HepG2 (cell line): ENCODE results near the gene ZNF705A. TPM values are rescaled to one million over a fixed set of nuclear protein-coding genes. Genes with fewer than 3 reads are reported as not detected.
"Not testable (repeated sequence)": the region's sequence is repeated elsewhere in the genome, so short reads cannot be mapped to it uniquely, and the experiment has no call there.

Experiments used
- ATAC-seq: fragments of 200-7000 bp; cut with Tn5 transposase; 3 replicates; pipeline ENCODE4 v1.9.1; 2020; ENCODE audit warnings: mild to moderate bottlenecking, moderate library complexity
- BruUV-seq: library from RNA; stranded (reverse); fragments of 400-500 nt; replicated peaks from 2 replicates; lab custom pipeline; 2021; lab: Mats Ljungman, UMichigan
- CTCF ChIA-PET: fragments of 300-600 bp; formaldehyde crosslinking; extraction: SDS; loops from one replicate; lab custom pipeline; 2021; ENCODE audit warnings: low total read pairs, inconsistent platforms, low intra/inter-chr PET ratio; lab: Yijun Ruan, JAX
- POLR2A ChIA-PET: fragments of 350-600 bp; sonication (Branson Sonifier 250); formaldehyde crosslinking; loops from one replicate; lab custom pipeline; 2020; ENCODE audit warnings: antibody characterized with exemption, inconsistent platforms; lab: Yijun Ruan, JAX
- DNase-seq: peaks from one replicate; pipeline ENCODE4 v3.0.0-alpha.2; 2015; ENCODE audit warnings: low spot score
- FAIRE-seq: peaks from 3 replicates; lab custom pipeline; 2011; peaks lifted over from hg19 to GRCh38; lab: Jason Lieb, UNC
- H2AFZ ChIP-seq: one replicate; pipeline ENCODE4 v1.6.1; 2011; ENCODE audit warnings: low read length, inconsistent platforms
- H3K27ac ChIP-seq: fragments of 300-600 bp; 3 replicates; pipeline ENCODE4 v1.8.0; 2011; ENCODE audit warnings: mixed run types, mild to moderate bottlenecking, mixed read lengths, low read length, inconsistent platforms; ENCODE audit not compliant: insufficient read depth; ENCODE audit errors: extremely low read length
- H3K27me3 ChIP-seq, 2 experiments: fragments of 200-600 bp in 1 of 2; 2 replicates in 1 of 2; 3 replicates in 1 of 2; pipeline versions ENCODE4 v1.6.0 to v1.8.0; 2011; ENCODE audit warnings: low read length in 2 of 2, mild to moderate bottlenecking in 2 of 2, moderate library complexity in 2 of 2, inconsistent platforms in 1 of 2; ENCODE audit not compliant: insufficient read depth in 2 of 2, control insufficient read depth in 1 of 2
- H3K36me3 ChIP-seq, 2 experiments: fragments of 200-600 bp in 1 of 2; replicated peaks in 1 of 2; 2 replicates in 1 of 2; 3 replicates in 1 of 2; pipeline versions ENCODE4 v1.5.1 to v1.8.0; 2011; ENCODE audit warnings: low read length in 2 of 2, inconsistent platforms in 1 of 2; ENCODE audit not compliant: insufficient read depth in 2 of 2, control insufficient read depth in 1 of 2
- H3K4me1 ChIP-seq: 2 replicates; pipeline ENCODE4 v1.5.1; 2012; ENCODE audit warnings: low read length, inconsistent platforms; ENCODE audit not compliant: insufficient read depth
- H3K4me2 ChIP-seq: 2 replicates; pipeline ENCODE4 v1.6.0; 2011; ENCODE audit warnings: low read depth, low read length, inconsistent platforms
- H3K4me3 ChIP-seq, 3 experiments: fragments of 200-600 bp in 1 of 3; sonication (generic), shearing (Covaris generic) in 1 of 3; replicated peaks in 1 of 3; 2 replicates each; pipeline ENCODE4 v1.5.1; 2011 to 2016; ENCODE audit warnings: low read length in 3 of 3, inconsistent platforms in 2 of 3, low read depth in 2 of 3, mild to moderate bottlenecking in 2 of 3, control low read depth in 1 of 3, mixed read lengths in 1 of 3; ENCODE audit not compliant: insufficient read depth in 1 of 3
- H3K79me2 ChIP-seq: one replicate; pipeline ENCODE4 v1.6.1; 2011; ENCODE audit warnings: low read length, inconsistent platforms; ENCODE audit not compliant: insufficient read depth
- H3K9ac ChIP-seq: 2 replicates; pipeline ENCODE4 v1.6.0; 2011; ENCODE audit warnings: mild to moderate bottlenecking, low read depth, low read length, inconsistent platforms; ENCODE audit not compliant: insufficient read depth
- H3K9me3 ChIP-seq: 2 replicates; pipeline ENCODE4 v1.5.1; 2012; ENCODE audit warnings: mild to moderate bottlenecking, low read length
- H4K20me1 ChIP-seq: 2 replicates; pipeline ENCODE4 v1.6.0; 2011; ENCODE audit warnings: inconsistent platforms, mild to moderate bottlenecking, low read length, moderate library complexity; ENCODE audit not compliant: insufficient read depth
- WGBS: methylation state at CpG from one replicate; pipeline ENCODE4 v1.1.6; 2017; ENCODE audit warnings: low lambda C conversion rate; 5-methylcytosine and 5-hydroxymethylcytosine counted together
- in situ Hi-C: cut with HindIII; loops from 2 replicates; pipeline ENCODE4 v1.10.0; 2017; ENCODE audit warnings: low pct_unique_long_range_greater_than_20kb; ENCODE audit not compliant: extremely low pct_ligation_motif_present
- intact Hi-C: fragments of 100-400 bp; cut with micrococcal nuclease; formaldehyde crosslinking; loops from one replicate; pipeline ENCODE4 v1.10.0; 2022; ENCODE audit not compliant: unreplicated experiment
- polyA plus RNA-seq, 8 experiments: library from polyadenylated mRNA; depleted of rRNA in 3 of 8; stranded (reverse) in 7 of 8; unstranded in 1 of 8; fragments of >200 nt; fragmentation: Illumina TruSeq in 4 of 8; extraction: Trizol in 4 of 8; gene quantifications; 2 replicates each; pipeline versions ENCODE4 v1.2.1 to v1.2.3, GENCODE V29; 2011 to 2016; ENCODE audit warnings: low read depth in 4 of 8, missing spikeins in 1 of 8, mixed read lengths in 1 of 8; ENCODE audit not compliant: insufficient read depth in 1 of 8
- total RNA-seq, 5 experiments: library from RNA; depleted of rRNA; stranded (reverse); fragments of >200 nt; fragmentation: Illumina TruSeq; extraction: Trizol; gene quantifications; 2 replicates each; pipeline ENCODE4 v1.2.3, GENCODE V29; 2016; ENCODE audit warnings: low read depth in 1 of 5

ZNF705A gene
- total and polyA plus RNA-seq, 2 of the 13 experiments (the other 11 are each of a cell fraction or from before 2014, with no cell fraction given), result not detected

- ATAC-seq, POLR2A ChIA-PET, H3K9me3 ChIP-seq, CTCF ChIA-PET, in situ Hi-C loops, H3K4me2 ChIP-seq, H3K79me2 ChIP-seq, H3K36me3 ChIP-seq, BruUV-seq, H3K4me1 ChIP-seq, H3K9ac ChIP-seq, H2AFZ ChIP-seq, H4K20me1 ChIP-seq, DNase-seq, FAIRE-seq, H3K4me3 ChIP-seq, intact Hi-C loops, H3K27ac ChIP-seq: not testable (repeated sequence)
- 66% methylated on average over 21 of the region's 21 CpGs for WGBS
- H3K27me3 ChIP-seq, result peaks cover 1 to 25% of the 10 kb centered on the region in 2 experiments; a peak in 3 of 5 replicates
These were observed 64.6 kb downstream of the ZNF705A start for GRCh38 chr12:8221375-8221774.

- FAIRE-seq, H3K4me1 ChIP-seq, H3K36me3 ChIP-seq, BruUV-seq, H3K9ac ChIP-seq, H3K79me2 ChIP-seq, POLR2A ChIA-PET, intact Hi-C loops, ATAC-seq, in situ Hi-C loops, H2AFZ ChIP-seq, H3K9me3 ChIP-seq, H3K27ac ChIP-seq, H3K4me2 ChIP-seq, CTCF ChIA-PET, H3K4me3 ChIP-seq, H4K20me1 ChIP-seq, DNase-seq: not testable (repeated sequence)
- WGBS, result 47% methylated on average over 8 of the region's 21 CpGs
- H3K27me3 ChIP-seq, result peaks cover 1 to 25% of the 10 kb centered on the region in 2 experiments; a peak in 3 of 5 replicates
These were observed 65.0 kb downstream of the ZNF705A start for GRCh38 chr12:8221844-8222243.

GRCh38 chr12:8222303-8222702, 65.5 kb downstream of the ZNF705A start:
- H3K9ac ChIP-seq, in situ Hi-C loops, DNase-seq, H3K36me3 ChIP-seq, H3K27ac ChIP-seq, H2AFZ ChIP-seq, BruUV-seq, H3K9me3 ChIP-seq, ATAC-seq, FAIRE-seq, intact Hi-C loops, H3K79me2 ChIP-seq, POLR2A ChIA-PET, H4K20me1 ChIP-seq, CTCF ChIA-PET, H3K4me2 ChIP-seq, H3K4me1 ChIP-seq, H3K4me3 ChIP-seq: not testable (repeated sequence)
- WGBS, result 46% methylated on average over 3 of the region's 16 CpGs
- H3K27me3 ChIP-seq, result peaks cover 1 to 25% of the 10 kb centered on the region in 2 experiments; a peak in 3 of 5 replicates

GRCh38 chr12:8223646-8224045, 66.8 kb downstream of the ZNF705A start:
- FAIRE-seq, BruUV-seq, H3K4me2 ChIP-seq, ATAC-seq, H3K9ac ChIP-seq, CTCF ChIA-PET, H3K79me2 ChIP-seq, H2AFZ ChIP-seq, H3K4me3 ChIP-seq, DNase-seq, H3K36me3 ChIP-seq, H3K27ac ChIP-seq, POLR2A ChIA-PET, H4K20me1 ChIP-seq, intact Hi-C loops, H3K9me3 ChIP-seq, in situ Hi-C loops, H3K4me1 ChIP-seq: not testable (repeated sequence)
- WGBS, result 35% methylated on average over 13 of the region's 13 CpGs
- H3K27me3 ChIP-seq, result peaks cover 1 to 23% of the 10 kb centered on the region in 2 experiments; a peak in 3 of 5 replicates
